ENCODE measurements around the gene IDUA. TPM values are rescaled to one million over a fixed set of nuclear protein-coding genes. Genes with fewer than 3 reads are reported as not detected.

The IDUA gene
- polyA plus RNA-seq, 1 donor (not counting 4 experiments of a cell fraction or from before 2014, with no cell fraction given), result 1.2 TPM

DNA sequence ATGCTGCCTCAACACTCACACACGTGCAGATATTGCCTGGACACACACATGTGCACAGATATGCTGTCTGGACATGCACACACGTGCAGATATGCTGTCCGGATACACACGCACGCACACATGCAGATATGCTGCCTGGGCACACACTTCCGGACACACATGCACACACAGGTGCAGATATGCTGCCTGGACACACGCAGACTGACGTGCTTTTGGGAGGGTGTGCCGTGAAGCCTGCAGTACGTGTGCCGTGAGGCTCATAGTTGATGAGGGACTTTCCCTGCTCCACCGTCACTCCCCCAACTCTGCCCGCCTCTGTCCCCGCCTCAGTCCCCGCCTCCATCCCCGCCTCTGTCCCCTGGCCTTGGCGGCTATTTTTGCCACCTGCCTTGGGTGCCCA, 39.3 kb downstream of the IDUA start:
- no peak for FAIRE-seq
- no peak overlapping the region for H3K4me2 ChIP-seq (ENCODE audit: control insufficient read depth, extremely low read depth, insufficient read depth, low read depth, low read length)

DNA sequence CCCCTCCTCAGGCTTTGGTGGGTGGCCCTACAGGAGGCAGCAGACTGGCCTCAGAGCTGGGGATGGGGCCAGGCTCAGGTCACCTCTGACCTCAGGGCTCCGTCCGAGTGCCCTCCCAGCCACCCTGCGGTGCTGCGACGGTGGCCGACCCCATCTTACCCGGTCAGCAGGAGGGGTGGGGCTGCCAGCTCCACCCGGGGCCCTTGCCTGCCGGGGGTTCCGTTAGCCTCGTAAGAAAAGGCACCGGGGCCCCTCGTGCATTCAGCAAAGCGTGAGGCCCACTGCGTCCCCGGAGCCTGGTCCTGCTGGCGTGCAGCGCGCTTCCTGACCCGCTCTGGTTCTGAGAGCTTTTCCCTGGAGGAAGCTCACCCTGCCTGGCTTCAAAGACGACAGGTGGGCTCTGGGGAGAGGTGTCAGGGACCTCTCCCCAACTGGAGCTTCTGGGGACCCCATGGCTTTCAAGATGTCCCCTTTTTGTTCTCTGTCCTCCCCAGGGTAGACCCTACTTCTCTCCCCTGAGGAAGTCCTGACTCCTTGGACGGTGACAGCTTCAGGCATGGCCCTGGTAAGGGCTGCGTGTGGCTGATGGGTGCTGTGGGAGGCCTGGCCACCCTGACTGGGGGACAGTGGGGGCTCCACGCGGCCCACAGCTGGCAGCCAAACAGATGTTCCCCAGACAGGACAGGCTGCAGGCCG, 40.5 kb downstream of the IDUA start:
- Histone ChIP-seq H3K4me2 (ENCODE audit: control insufficient read depth, extremely low read depth, insufficient read depth, low read depth, low read length) (no peak overlapping the region), H3K27me3 (ENCODE audit: control insufficient read depth, extremely low read depth, insufficient read depth, low read length) (peaks cover 22% of the 10 kb centered on the region), H3K4me1 (ENCODE audit: control insufficient read depth, extremely low read depth, insufficient read depth, low read length) (peaks cover 3% of the 10 kb centered on the region), H3K27ac (ENCODE audit: control insufficient read depth, insufficient read depth, low read length) (no peak overlapping the region), H3K4me3 (ENCODE audit: control insufficient read depth in 2 of 3, extremely low read depth in 1 of 3, insufficient read depth in 2 of 3, low read depth in 1 of 3, low read length in 3 of 3) (no peak overlapping the region), H4K20me1 (ENCODE audit: control insufficient read depth, extremely low read depth, insufficient read depth, low read length) (peaks cover 3% of the 10 kb centered on the region), H3K36me3 (ENCODE audit: control insufficient read depth in 2 of 2, extremely low read depth in 1 of 2, insufficient read depth in 2 of 2, low read length in 2 of 2) (peaks cover 0 to 4% of the 10 kb centered on the region in 2 experiments), H3K9me3 (ENCODE audit: control insufficient read depth, low read depth, low read length) (no peaks in the 10 kb centered on the region), H2AFZ (ENCODE audit: control insufficient read depth, low read length) (no peak overlapping the region), H3K9ac (ENCODE audit: control insufficient read depth, extremely low read depth, insufficient read depth, low read length) (no peak overlapping the region), H3K9me1 (ENCODE audit: control insufficient read depth, extremely low read depth, insufficient read depth, low read length) (no peaks in the 10 kb centered on the region), H3K79me2 (ENCODE audit: control insufficient read depth, insufficient read depth, low read length) (no peaks in the 10 kb centered on the region)
- TF ChIP-seq, protein P1, sequence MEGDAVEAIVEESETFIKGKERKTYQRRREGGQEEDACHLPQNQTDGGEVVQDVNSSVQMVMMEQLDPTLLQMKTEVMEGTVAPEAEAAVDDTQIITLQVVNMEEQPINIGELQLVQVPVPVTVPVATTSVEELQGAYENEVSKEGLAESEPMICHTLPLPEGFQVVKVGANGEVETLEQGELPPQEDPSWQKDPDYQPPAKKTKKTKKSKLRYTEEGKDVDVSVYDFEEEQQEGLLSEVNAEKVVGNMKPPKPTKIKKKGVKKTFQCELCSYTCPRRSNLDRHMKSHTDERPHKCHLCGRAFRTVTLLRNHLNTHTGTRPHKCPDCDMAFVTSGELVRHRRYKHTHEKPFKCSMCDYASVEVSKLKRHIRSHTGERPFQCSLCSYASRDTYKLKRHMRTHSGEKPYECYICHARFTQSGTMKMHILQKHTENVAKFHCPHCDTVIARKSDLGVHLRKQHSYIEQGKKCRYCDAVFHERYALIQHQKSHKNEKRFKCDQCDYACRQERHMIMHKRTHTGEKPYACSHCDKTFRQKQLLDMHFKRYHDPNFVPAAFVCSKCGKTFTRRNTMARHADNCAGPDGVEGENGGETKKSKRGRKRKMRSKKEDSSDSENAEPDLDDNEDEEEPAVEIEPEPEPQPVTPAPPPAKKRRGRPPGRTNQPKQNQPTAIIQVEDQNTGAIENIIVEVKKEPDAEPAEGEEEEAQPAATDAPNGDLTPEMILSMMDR (optimal IDR thresholded peaks at IDR 0.05 in 1 of 3, IDR thresholded peaks at IDR 0.05 in 1 of 3, conservative IDR thresholded peaks at IDR 0.05 in 1 of 3; ENCODE audit: extremely low read depth in 1 of 3, insufficient read depth in 2 of 3, low read length in 3 of 3), result no peak
- TF ChIP-seq EZH2 (IDR thresholded peaks at IDR 0.05; ENCODE audit: low read length), result no peak
- no peak for DNase-seq (ENCODE audit: low read depth, low spot score)
- FAIRE-seq, result no peak
- dilution Hi-C loops (cut with MboI; ENCODE audit: extremely low pct_ligation_motif_present, low sequenced_read_pairs), result no loop called here

More for the DNA sequence above, 39.3 kb downstream of the IDUA start:
- no peak overlapping the region for H2AFZ ChIP-seq (ENCODE audit: control insufficient read depth, low read length)
- H3K27me3 ChIP-seq (ENCODE audit: control insufficient read depth, extremely low read depth, insufficient read depth, low read length), result peaks cover 11% of the 10 kb centered on the region
- peaks cover 3% of the 10 kb centered on the region for H3K4me1 ChIP-seq (ENCODE audit: control insufficient read depth, extremely low read depth, insufficient read depth, low read length)
- H3K9ac ChIP-seq (ENCODE audit: control insufficient read depth, extremely low read depth, insufficient read depth, low read length), result no peak overlapping the region
- no peak for DNase-seq (ENCODE audit: low read depth, low spot score)
- H3K27ac ChIP-seq (ENCODE audit: control insufficient read depth, insufficient read depth, low read length), result no peak overlapping the region
- H4K20me1 ChIP-seq (ENCODE audit: control insufficient read depth, extremely low read depth, insufficient read depth, low read length), result peaks cover 3% of the 10 kb centered on the region
- H3K9me3 ChIP-seq (ENCODE audit: control insufficient read depth, low read depth, low read length), result no peaks in the 10 kb centered on the region
- TF ChIP-seq, protein P1 (optimal IDR thresholded peaks at IDR 0.05 in 1 of 3, IDR thresholded peaks at IDR 0.05 in 1 of 3, conservative IDR thresholded peaks at IDR 0.05 in 1 of 3; ENCODE audit: extremely low read depth in 1 of 3, insufficient read depth in 2 of 3, low read length in 3 of 3), result no peak
- no peak for TF ChIP-seq EZH2 (IDR thresholded peaks at IDR 0.05; ENCODE audit: low read length)
- no peaks in the 10 kb centered on the region for H3K9me1 ChIP-seq (ENCODE audit: control insufficient read depth, extremely low read depth, insufficient read depth, low read length)
- no peaks in the 10 kb centered on the region for H3K79me2 ChIP-seq (ENCODE audit: control insufficient read depth, insufficient read depth, low read length)
- dilution Hi-C loops (cut with MboI; ENCODE audit: extremely low pct_ligation_motif_present, low sequenced_read_pairs), result no loop called here
- H3K4me3 ChIP-seq (ENCODE audit: control insufficient read depth in 2 of 3, extremely low read depth in 1 of 3, insufficient read depth in 2 of 3, low read depth in 1 of 3, low read length in 3 of 3), result no peak overlapping the region
- H3K36me3 ChIP-seq (ENCODE audit: control insufficient read depth in 2 of 2, extremely low read depth in 1 of 2, insufficient read depth in 2 of 2, low read length in 2 of 2), result peaks cover 0 to 4% of the 10 kb centered on the region in 2 experiments
